ENCODE results near the gene SPRR3.

Gene SPRR3, protein sequence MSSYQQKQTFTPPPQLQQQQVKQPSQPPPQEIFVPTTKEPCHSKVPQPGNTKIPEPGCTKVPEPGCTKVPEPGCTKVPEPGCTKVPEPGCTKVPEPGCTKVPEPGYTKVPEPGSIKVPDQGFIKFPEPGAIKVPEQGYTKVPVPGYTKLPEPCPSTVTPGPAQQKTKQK

DNA sequence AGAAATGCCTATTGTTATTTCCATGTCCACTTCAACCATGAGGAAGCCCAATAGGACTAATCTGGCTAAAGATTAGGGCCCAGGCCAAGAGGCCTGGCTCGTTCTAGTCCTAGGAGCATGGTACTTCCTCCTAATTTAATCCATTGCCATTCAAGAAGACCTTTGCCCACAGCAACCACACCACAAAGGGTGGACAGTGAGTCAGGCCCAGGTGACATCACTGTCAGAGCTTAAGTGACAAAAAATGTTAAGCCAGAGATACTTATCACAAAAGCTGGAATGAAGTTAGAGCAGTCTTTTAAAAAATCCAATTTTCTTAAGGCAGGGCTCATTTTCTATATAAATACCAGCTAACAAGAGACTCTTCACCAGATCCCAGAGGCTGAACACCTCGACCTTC, at the start of gene SPRR3:
SPRR3 (plus strand) TSS at position 368 of the 400 bp plus-strand sequence. CDS start 1,272 bp downstream, outside the sequence.
- DNase-seq, result no peak

DNA sequence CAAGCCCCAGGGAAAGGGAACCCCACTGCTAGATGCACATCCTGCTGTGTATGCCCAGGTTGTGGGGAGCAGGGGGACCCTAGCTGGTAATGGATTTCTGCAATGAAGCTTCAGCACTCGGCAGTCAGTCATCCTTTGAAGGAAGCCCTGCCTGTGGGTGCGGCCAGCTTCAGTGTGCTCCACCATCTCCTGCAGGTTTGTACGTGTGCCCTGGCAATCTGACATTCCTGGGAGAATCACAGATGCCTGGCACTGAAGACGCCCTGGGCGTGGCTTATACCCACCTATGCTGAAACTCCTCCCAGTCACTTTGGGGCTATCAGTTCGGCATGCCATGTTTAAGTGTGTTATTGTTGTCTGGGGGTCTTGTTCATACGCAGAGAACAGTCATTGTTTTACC, 47.8 kb upstream of the SPRR3 start:
- DNase-seq, result no peak

DNA sequence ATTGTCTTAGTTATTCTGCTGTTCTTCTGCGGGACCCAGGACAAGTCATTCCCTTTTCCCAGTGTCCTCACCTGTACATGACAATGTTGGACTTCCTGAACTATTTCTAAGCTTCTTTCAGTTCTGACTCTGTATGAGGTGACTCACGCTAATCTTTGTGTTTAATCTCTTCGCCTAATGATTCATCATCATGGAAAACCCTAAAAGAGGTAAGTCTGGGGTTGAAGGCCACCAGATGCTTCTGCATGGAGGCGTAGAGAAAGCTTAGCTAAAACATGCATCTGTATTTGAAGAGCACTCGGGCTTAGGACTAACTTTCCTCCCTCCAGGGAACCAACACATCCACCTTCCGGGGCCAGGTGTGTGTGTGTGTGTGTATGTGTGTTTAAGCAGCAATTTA, 47.1 kb upstream of the SPRR3 start:
- no peak for DNase-seq

DNA sequence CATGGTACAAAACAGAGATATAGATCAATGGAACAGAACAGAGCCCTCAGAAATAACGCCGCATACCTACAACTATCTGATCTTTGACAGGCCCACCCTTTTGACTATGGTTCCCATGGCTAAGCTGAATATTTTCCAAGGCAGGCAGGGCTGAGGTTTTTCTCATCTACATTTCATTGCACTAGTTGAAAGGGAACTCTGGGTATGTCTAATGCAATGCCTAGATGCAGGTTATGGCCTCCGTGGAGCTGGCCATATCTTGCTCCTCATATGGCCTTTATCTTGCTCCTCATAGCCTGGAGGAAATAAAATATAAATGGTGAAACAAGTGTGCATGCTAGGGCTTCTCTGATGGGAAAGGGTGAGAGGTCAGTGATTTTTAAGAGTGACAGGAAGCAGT, 44.0 kb upstream of the SPRR3 start:
- DNase-seq, result no peak

DNA sequence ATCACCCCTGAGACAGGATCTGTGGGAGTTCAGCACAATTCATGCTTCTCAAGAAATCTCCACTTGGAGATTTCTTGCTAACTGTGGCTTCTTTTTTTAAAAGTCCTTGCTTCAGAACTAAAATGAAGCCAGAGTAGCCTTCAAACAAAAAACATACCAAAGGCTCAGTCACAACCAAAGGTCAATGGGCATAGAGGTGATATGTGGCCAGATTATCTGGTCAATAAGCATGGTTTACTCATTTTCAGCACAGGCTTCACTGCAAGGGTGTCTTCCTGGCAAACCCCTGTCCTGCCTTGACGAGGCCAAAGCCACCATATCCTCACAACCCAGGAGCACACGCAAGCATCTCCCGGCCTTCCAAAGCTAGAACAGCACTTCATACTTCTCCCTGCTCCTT, 42.3 kb upstream of the SPRR3 start:
- no peak for DNase-seq

DNA sequence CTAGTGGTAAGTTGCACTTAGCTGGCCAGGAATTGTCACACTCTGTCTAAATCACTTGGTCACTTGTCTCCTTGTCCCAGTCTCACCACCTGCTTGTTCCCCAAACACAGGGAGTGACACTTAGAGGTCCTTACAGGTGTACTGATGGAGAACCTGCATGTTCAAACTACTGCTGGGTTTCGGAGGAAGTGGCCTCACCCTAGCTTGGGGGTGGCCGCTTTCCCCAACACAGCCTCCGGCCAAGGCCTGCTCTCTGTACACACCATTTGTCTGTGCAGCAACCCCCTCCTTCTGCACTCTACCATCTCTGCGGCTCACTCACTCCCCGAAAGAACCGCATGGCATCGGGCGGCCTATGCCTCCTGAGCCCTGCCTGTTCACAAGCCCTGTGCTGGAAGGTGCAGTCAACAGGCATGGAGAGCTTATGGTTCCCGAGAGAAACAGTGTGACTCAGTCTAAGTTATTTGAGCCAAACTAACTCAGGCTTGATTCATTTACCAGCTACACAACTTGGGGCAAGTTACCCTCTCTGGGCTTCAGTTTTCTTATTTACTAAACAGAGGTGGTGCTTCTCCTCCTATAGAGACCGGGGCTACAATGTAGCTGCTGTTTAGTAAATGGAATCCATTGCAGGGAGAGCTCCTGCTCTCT, 41.6 kb upstream of the SPRR3 start:
- no peak for DNase-seq

DNA sequence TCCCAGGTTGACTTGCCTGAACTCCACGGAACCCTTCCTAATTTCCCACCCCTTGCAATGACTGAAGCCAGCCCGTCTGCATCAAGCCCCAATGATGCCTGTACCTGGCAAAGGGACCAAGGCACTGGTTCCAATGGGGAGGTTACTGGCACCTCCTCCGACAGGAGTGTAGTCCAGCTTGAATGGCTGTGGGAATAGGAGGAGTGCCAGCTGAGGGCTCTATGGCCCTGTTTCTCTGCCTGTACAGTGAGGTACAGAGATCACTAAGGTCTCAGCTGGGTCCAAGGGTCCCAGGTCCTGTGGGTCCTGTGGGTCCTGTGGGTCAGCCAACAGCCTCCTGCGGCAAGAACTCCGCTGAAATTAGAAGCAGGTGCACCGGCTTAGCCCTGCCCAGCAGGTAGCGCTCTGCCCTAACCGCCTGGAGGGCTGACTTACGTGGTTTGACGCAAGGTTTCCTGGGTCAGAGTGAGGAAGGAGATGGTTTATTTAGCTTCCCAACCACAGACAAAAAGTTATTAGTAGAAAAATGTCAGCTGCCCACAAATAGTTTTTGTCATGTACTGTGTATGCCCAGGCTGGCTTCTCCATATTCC, 41.0 kb upstream of the SPRR3 start:
- DNase-seq, result no peak

DNA sequence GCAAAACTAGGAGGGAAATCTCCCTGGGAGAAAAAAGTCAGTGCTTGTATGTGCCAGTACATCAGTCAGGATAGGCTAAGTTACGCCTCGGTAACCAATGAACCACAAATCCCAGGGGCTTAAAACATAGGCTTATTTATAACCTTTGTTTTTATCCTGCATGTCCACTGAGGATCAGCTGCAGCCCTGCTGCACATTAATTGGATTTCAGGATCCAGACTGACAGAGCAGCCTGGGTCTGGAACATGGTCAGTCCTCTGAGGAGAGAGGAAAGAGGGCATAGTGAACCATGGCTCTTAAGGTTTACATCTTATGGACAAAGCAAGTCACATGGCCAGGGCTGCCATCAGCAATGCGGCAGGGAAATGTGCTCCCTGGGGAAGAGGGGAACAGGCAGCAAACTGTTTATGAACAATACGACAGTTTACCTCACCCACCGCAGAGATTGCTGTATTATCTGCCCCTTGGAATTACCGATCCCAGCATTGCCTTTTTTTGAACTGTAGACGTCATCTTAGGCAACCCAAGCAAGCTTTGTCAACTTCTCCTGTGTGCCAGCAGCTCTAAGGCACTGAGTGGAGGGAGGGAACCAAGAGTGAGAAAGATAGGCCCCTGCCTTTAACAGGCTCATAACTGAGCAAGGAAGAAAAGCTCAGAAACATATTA, 40.2 kb upstream of the SPRR3 start:
- no peak for DNase-seq

DNA sequence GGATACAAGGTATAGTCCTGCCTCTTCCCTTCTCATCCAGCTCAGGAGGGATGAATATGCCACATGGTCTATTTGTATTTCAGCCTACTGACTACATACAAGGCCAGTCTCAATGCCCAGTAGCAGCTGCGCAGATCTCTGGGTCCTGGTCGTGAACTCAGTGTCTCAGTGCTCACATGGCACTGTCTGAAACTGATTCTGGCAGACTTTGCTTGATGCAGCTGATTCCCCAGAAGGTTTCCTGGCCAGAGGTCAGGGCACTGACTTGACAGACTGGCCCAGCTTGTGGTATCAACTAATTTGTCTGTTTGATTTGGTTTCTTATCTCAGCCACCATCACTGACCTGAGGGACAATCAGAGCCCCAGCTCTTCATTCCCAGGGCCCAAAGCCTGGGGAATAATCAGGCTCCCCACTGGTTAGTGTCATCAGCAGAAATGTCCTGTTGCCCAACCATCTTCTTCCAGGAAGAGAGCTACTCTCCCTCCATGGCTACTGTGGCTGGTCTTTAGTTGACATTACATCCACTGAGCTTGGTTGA, 38.6 kb upstream of the SPRR3 start:
- DNase-seq, result no peak

DNA sequence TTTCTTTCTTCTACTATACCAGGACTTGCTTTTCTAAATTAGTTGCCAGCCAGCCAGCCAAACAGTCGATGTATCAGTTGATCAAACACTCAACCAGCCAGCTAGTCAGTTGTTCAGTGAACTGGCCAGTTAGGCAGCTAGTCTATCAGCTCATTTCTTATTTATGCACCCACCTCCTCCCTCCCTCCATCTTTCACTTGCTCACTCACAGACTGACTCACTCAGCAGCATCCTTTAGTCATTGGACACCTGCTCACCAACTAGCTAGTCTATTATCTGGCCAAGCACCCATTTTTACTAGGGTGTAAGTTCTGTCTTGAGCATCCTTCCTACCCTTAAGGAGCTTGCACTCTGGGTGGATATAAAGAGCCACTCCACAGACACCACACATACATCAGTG, 37.0 kb upstream of the SPRR3 start:
- no peak for DNase-seq

DNA sequence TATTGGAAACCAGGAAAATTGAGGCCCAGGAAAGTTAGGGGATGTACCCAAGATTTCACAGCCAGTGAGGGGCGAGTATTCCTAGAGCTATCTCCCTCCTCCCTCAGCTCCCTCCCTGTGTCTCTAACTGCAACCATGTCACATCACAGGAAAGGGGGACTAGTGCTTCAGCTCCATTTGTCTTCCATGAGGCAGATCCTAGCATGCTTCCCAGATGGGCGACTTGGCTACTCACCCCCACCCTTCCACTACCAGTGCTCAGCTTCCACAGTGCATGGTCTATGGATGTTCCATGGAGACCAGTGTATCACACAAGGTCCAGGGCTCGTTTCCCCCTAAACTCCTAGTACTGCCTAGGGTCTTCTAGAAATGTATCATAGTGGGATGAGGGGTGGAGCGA, 35.7 kb upstream of the SPRR3 start:
- no peak for DNase-seq

DNA sequence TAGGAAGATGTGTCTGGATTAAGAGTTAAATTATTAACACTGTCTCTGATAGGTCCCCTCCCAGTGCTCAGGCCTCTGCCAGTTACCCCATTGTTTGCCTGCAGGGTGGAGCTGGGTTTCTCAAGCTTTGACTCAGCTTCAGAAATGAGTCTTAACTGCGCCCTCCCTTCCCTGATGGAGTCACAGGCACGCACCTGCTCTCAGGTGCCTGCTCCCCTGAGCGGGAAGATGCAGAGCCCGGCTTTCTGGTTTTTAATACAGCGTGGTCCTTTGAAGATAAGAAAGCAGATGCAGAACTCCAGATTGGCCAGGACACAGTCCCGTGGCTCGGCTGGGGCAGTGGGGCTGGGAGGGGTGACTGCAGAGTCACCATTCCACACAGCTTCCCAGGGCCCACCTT, 34.3 kb upstream of the SPRR3 start:
- no peak for DNase-seq

DNA sequence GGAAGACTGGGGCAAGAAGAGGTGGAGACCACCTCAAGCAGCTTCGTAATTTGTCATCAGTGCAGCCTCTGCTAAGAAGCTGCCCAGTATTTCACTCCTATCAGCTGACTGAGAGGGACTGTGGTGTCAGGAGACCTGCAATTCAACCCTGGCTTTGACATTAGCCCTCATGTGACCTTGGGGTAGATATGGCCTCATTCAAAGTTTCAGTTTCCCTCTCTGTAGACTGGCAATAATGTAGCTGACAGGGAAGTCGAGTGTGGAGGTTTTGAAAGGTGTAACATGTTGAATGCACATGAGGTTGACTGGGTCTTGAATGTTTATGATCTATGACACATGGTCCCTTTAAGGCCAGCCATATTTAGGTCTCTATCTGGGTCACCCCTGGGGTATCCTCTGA, 33.3 kb upstream of the SPRR3 start:
- DNase-seq, result no peak

DNA sequence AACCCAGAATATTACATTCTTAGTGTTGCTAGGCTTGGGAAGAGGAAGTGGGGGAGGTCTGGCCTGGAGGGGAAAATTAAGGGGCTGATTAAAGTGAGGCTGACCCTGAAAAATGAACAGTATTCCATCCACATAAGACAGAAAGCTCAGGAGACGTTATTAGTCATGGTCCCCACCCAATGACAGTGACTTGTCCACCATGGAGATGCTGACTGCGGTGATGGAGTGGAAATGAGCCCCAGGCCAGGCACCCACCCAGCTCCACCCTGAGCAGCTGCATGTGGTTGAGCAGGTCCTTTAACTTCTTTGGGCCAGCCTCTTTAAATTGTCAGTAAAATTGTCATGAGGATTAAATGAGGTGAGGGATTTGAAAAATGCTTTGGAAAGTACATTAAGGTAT, 32.5 kb upstream of the SPRR3 start:
- no peak for DNase-seq

DNA sequence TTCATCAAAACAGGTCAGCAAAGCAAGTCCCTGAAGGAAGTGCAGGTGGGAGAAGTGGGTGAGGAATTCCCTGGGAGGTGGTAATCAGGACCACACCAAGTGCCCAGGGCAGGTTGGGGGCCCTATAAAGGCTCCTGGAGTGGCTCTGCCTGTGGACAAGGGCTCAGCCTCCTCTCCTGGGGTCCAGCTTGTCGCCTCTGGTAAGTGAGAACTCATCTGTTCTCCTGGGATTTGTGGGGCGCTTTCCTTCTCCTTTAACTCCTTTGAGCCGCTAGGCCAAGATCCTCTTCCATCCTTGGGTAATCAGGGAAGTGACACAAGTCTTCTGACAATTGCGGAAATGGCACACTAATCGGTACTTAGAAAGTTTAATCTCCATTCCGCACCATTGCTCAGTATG, 31.1 kb upstream of the SPRR3 start, which contains the start of gene SPRR4:
SPRR4 (plus strand) TSS at position 154 of the 400 bp plus-strand sequence. CDS start 1,243 bp downstream, outside the sequence.
- no peak for DNase-seq

DNA sequence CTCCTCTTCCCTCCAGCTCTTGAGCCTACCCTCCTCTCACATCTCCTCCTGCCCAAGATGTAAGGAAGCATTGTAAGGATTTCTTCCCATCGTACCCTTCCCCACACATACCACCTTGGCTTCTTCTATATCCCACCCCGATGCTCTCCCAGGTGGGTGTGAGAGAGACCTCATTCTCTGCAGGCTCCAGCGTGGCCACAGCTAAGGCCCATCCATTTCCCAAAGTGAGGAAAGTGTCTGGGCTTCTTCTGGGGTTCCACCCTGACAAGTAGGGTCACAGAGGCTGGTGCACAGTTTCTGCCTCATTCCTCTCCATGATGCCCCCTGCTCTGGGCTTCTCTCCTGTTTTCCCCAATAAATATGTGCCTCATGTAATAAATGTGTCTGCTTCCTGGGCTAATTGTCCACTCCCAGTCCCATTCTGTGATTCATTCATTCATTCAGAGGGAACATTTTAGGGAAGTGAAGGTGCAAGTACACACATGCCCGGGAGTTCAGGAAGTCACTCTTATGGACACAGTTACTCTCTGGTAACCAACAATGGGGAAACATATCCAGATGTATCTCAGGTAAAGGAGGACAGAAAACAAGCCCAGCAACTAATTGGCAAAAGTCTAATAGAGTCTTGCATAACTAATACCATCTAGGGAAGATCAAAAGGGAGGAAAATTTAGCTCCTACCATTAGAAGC, 29.2 kb upstream of the SPRR3 start:
- no peak for DNase-seq

DNA sequence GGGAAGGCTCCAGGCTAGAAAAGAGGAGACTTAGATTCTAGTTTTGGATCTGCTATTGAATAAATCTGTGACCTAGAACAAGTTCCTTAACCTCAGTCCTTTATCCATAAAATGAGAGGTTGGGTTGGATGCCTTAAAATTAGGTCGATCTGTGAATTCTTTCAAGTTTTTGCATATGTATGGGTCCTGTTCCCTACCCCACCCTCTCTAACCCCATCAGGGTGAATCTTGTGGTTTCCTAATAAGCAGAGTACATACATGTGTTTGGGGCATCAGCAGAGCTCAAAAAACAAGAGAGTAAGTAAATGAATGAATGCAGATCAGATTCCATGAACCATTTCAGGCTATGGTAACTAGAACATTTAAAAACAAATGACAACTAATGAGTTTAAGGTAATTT, 24.9 kb upstream of the SPRR3 start:
- no peak for DNase-seq

DNA sequence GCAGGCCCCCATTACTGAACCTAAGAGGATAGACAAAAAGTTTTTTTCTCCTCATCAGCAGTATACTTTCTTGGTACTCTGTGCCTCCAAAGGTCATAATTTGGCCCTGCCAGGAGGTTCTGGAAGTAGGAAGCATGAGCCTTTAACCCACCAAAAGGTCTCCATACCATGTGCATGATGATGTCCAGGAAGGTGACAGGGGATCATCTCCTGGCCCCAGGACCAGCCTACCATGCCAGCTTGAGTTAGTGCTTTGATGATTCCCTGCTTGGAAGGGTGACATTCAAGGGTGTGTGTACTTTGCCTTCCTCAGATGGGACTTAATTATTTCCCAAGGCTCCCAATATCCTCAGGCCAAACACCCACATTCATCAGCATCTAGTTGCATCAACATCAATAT, 23.9 kb upstream of the SPRR3 start:
- no peak for DNase-seq

DNA sequence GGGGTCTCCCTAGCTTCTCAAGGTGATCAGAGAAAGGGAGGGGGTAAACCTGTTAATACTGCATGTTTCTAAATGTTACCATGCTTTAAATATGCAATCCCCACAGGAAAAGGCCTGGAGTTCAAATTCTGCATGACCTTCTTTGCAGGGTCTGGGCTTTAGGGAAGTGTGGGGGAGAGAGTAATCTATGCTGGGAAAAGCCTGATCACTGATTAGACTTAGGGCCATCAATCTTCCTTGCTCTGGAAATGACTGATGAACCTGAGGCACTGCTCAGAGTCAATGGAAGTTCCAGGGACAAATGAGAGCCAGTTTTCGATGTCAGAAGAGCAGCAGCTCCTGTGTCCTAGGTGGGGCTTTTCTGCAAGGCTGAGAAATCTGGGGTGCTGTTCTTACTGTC, 20.9 kb upstream of the SPRR3 start:
- no peak for DNase-seq

DNA sequence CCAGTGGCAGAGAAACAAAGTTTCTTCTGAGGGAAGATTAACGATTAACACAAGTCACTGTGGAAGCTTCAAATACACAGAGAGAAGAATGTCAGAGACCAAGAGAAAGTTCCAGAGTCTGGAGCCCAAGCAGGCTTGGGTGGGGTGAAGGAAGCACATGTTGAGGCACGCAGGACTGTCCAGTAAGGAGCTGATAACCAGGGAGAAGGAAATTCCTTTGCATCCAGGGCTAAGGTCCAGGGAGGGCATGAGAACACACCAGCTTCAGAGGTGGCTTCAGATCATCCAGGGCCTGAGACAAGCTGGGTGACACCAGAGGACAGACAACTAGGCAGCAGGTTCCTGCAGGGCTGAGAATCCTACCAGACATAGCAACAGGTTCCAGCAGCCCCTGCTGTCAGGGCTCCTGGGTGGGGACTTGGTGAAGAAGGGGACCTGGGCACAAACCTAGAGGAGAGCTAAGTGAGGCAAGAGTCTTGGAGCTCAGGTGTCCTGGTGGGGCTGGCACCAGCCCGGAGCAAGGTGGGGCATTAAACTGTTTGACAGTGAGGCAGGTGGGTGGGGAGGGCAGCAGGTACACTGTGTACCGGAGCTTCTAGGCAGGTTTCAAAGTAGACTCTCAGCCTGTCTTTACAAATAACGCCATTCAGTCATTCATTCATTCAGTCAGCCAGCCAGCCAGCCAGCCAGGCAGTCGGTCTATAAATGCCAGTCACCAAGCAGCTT, 20.2 kb upstream of the SPRR3 start:
- DNase-seq, result no peak

DNA sequence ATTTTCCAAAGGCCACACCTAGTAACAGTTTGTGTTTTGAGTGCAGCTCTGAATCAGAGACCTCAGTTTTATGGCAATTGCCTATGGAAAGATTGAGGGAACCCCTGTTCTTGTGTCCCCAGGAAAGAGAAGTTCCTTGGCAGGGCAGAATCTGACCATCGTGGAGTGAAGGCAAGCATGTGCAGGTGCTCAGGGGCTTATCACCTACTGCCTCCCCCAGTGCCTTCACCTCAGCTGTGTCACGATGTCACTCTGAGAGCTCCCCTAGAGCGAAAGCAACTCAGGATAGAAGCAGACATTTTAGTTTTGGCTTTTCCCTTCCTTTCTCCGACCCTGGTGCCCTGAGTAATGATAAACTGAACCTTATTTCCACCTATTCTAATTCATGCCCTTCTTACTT, 19.5 kb upstream of the SPRR3 start:
- no peak for DNase-seq

DNA sequence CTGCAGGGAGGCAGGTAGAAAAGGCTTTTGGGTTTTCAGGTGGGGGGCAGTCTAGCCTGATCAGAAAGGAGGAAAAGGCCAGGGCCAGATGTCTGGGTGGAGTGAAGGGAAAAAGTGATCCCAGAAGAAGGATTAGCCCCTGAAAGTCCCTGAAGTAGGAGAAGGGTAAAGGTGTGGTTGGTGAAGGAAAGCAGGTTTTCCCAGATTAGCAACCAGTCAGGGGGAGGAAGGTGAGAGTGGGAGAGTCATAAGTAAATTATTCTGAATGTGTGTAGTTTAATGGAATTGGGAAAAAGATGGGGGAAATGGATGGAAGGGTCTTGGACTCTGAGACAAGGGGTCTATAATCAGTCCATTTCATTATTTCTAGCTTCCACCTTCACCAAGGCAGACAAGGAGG, 18.3 kb upstream of the SPRR3 start:
- no peak for DNase-seq

DNA sequence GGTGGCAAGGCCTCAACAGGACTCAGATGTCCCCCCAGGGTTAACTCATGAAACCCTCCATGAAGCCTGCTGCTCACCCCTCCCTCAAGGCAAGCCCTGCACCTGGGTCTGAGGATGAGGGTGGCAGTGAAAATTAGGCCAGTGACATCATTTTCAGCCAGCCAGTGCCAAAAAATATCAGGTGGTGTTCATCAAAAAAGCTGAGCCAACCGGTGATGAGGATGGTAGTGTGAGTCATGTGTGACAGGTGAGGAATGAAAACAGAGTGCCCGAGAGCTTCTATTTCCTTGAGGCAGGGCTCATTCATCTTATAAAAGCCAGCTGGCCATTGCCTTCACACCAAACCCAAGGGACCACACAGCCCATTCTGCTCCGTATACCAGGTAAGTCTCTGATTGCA, 17.8 kb upstream of the SPRR3 start, which contains the start of gene SPRR1A:
SPRR1A (plus strand) TSS at position 339 of the 400 bp plus-strand sequence. CDS start 1,150 bp downstream, outside the sequence.
- no peak for DNase-seq
